GM18520 (cell line): ENCODE data around the gene CAV2.
"Not testable (repeated sequence)": the region's sequence is repeated elsewhere in the genome, so short reads cannot be mapped to it uniquely, and the experiment has no call there.

Experiments used
- ATAC-seq: cut with Tn5 transposase; IDR thresholded peaks from one replicate; pipeline ENCODE4 v1.9.1; 2021; ENCODE audit not compliant: unreplicated experiment

The CAV2 gene

GRCh38 chr7:116499168-116500077, at the start of gene CAV2:
CAV2 (plus strand) TSS chr7:116499738; CDS start chr7:116499782, 44 bp downstream.
- ATAC-seq = no peak

- no peak for ATAC-seq
Observed at GRCh38 chr7:116449950-116450349, 49.6 kb upstream of the CAV2 start.

GRCh38 chr7:116451957-116452729, 47.4 kb upstream of the CAV2 start:
- no peak for ATAC-seq

GRCh38 chr7:116454377-116454776, 45.2 kb upstream of the CAV2 start:
- no peak for ATAC-seq

- ATAC-seq = no peak
Observed at GRCh38 chr7:116455009-116455408, 44.5 kb upstream of the CAV2 start.

- no peak for ATAC-seq
Observed at GRCh38 chr7:116455499-116455898, 44.0 kb upstream of the CAV2 start.

GRCh38 chr7:116461500-116461899, 38.0 kb upstream of the CAV2 start:
- ATAC-seq = no peak

- no peak for ATAC-seq
Observed at GRCh38 chr7:116463956-116464355, 35.6 kb upstream of the CAV2 start.

- ATAC-seq = no peak
Observed at GRCh38 chr7:116464375-116464774, 35.2 kb upstream of the CAV2 start.

- ATAC-seq = no peak
Observed at GRCh38 chr7:116465125-116465524, 34.4 kb upstream of the CAV2 start.

GRCh38 chr7:116468534-116468933, 31.0 kb upstream of the CAV2 start:
- ATAC-seq = no peak

GRCh38 chr7:116477625-116478024, 21.9 kb upstream of the CAV2 start:
- ATAC-seq = no peak

- no peak for ATAC-seq
Observed at GRCh38 chr7:116478834-116479233, 20.7 kb upstream of the CAV2 start.

- ATAC-seq = no peak
Observed at GRCh38 chr7:116483271-116483942, 16.1 kb upstream of the CAV2 start.

- not testable (repeated sequence) for ATAC-seq
Observed at GRCh38 chr7:116484389-116484788, 15.1 kb upstream of the CAV2 start.

- no peak for ATAC-seq
Observed at GRCh38 chr7:116487907-116488521, 11.5 kb upstream of the CAV2 start.

GRCh38 chr7:116490351-116490750, 9.2 kb upstream of the CAV2 start:
- no peak for ATAC-seq

- ATAC-seq = no peak
Observed at GRCh38 chr7:116491887-116492653, 7.5 kb upstream of the CAV2 start.

- no peak for ATAC-seq
Observed at GRCh38 chr7:116492654-116493109, 6.9 kb upstream of the CAV2 start.

- no peak for ATAC-seq
Observed at GRCh38 chr7:116493449-116493848, 6.1 kb upstream of the CAV2 start.
